ENCODE data around the gene DDX41.

Gene DDX41

DNA sequence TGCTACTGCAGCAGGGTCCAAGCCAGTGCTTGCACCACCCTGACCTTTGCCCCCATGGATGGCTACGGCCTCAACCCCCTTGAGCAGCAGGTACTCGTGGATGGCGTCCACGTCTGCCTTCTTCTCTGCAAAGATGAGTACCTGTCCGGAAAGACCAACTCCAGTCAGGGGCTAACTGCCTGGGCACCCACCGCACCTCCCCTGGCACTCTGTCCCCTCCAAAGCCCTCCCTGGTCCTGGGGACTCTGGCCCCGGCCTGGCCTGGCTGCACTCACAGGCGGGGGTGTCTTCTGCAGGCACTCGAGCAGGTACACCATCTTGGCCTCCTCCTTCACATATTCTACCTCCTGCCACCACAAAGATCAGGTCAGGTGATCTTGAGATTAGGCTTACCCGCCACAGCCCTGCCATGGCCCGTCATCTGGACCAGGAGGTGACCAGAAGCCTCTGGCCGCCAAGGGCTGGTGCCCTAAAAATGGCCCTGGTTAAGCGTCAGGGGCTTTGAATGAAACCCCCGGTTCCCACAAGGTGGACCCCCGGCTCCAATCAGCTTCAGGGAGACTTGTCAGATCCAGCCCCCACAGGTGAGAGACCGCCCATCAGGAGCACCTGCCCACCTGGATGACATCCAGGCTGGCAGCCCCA, 3.9 kb downstream of the DDX41 start:
- DNase-seq, result no peak

DNA sequence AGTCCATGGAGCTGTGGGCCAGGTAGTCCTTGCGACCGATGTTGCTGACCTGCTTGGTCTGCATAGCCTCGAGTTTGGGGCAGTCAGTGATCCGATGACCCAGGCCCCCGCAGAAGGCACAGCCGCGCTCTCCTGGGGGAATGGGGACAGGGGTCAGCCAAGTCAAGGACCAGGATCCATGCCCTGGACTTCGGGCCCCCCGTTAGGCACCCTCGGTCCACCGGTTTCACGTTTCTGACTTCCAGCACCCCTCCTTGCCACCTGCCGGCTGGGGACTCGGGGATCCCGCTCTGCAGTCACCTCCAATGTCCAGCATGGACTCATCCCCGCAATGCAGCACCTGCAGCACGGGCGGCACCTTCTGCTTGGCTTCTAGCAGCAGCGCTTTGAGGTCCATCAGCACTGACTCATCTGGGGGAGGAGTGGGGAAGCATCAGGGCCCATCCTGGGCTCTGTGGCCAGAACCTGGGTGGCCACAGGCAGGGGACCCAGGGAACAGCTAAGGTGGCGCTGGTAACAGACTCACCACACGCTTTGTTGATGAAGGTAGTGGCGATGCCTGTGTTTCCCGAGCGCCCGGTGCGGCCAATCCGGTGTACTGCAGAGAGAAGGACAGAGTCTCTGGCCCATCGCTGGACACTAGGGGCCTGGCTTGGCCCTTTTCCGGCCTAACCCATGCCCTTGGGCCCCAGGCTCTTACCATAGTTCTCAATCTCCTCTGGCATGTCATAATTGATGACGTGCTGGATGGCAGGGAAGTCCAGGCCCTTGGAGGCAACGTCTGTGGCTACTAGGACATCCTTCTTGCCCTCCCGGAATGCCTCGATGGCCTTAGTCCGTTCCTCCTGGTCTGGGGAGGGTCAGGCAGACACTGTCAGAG, 4.7 kb downstream of the DDX41 start:
- no peak for DNase-seq

DNA sequence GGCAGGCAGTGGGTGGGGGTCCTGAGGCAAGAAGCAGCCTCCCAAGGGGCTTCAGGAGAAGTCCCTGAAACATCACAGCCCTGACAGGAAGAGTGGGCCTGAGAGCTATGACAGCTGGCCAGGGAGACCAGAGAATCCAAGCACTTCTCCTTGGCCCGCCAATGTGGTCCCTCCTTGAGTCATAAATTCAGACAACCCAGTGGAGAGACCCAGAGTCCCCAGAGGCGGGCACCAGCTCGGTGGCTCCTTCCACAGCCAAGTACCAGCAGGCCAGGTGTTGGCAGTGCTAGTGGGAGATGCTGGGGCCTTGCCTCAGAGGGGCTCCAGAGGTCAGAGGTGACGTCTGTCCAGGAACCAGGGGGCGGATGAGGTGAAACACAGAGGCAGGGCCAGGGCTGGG, 5.6 kb downstream of the DDX41 start:
- no peak for DNase-seq

DNA sequence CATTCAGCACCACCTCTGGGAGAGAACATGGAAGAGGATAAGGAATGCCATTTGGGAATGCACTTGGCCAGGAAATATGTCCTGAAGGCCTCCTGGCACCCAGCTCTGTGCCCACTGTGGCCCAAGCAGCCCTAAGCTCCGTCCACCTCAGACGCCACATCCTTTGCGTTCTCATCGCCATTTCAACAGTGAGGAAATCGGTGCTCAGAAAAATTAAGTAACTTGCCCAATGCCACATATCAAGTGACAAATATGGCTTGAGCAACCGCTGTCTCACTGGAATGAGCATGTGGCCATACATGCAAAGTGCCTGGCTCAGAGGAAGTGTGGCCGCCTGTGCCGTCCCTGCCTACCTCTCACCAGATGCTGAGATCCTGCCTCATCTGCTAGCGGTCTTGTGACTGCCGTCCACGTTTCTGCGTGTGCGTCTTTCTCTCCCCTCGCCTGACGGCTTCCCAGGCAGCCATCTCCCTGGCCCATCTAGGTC, 6.2 kb downstream of the DDX41 start:
- DNase-seq, result no peak

DNA sequence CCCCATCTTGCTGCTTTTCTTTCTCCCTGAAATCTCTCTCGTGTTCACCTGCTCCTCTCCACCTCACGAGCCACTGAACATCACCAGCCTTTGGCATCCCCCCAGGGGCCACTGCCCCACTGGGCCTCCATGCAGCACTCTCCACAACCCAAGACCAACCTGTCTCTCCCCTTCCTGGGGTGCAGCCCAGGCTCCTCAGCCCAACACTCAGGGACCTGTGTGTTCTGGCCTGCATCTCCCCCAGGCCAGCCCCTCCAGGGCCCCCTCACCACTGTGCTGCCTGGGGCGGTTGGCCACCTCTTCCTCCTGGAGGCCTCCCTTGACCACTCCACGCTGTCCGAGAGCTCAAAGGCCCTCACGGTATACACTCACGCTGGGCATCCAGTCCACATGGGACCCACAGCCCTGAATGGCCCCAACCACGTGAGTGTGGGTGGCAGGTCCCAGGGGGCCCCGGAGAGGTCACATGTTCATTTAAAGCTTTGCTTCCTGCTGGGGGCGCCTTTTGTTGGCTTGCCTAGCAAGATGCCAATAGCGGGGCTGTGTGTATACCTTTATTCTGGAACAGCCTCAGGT, 6.7 kb downstream of the DDX41 start:
- no peak for DNase-seq

DNA sequence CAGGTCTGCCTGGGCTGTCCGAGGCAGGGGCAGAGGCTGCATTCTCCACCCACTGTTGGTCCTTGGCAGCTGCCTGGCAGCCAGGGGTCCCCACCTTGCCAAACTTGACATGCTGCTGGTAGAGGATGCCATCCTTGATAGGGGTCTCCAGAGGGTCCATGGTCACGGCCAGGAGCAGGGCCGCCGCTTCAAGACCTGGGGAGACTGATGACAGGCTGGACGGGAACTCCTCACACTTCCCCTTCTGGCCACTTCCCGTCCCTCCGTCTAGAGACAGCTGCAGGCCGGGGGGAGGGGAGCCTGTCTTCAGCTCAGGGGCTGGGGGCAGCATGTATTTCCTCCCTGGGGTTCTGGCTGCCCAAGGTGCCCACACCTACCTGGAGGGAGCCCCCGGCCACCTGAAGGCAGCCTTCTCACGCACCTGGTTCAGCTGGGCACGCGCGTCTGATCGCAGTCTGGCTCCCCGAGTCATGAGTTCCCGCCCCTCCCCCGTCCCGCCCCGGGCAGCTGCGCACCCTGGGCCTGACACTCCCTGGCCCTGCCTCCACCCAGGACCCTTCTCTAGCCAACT, 7.3 kb downstream of the DDX41 start, which contains the start of gene DOK3:
TSS of gene DOK3 (minus strand) at position 446 of the 571 bp plus-strand sequence. CDS start at position 160, 286 bp downstream.
- no peak for DNase-seq

DNA sequence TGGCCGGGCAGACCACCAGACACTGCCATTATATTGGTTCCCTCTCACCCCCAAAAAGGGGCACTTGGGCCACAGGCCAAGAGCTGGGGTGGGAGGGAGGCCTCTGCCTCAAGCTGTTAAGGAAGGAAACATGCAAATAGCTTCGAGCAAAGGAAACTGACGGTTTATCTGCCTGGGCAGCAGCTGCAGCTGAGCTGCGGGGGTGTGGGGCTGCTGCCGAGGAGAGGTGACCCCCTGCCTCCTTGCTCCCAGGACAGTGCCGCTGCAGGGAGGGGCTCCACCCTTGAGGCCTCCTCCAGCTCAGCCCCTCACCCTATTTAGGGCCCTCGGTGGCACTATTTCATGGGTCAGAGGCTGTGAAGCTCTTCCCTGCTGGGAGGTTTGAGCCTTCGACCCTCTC, 7.9 kb downstream of the DDX41 start:
- no peak for DNase-seq

DNA sequence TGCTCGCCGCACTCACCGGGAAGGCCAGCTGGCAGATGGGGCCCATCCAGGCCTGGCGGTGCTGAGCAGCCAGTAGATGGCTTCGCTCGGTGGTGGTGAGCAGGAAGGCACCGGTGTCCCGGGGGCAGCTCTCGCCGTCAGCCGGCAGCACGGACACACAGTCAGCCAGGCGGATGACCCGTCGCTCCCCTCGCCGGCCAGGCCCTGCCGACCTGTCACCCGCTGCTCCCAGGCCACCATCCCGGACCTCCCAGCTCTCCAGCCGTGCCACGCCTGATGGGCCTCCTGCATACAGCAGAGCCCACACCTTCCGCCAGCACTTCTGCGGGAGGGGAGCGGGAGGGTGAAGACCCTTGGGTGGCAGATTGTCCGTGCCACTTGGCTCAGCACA, 8.5 kb downstream of the DDX41 start:
- DNase-seq, result no peak

DNA sequence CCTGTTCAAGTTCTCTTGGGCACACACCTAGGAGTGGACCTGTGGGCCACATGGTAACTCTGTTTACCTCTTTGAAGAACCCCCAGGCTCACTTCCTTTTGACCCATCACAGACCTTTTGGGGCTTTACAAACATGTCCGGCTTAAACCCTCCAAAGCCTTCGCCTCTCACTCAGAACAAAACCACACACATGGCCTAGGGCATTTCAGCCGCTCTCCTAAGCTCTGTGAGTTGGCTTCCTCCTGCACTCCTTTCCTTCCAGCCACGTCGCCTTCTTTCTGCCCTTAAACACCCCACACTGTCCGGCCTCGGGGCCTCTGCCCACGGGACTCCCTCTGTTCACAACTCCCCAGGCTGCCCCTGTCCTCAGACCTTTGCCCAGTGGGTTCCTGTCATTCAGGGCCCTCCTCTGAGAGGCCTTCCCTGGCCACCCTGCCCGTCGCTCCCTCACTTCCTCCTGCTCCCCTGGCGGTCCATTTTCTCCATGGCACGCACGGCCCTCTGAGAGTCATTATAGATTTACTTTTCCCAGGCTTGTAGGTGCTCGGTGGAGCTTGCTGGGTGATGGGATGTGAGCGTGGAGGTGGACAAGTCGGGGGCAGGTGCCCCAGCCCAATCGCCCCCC, 9.1 kb downstream of the DDX41 start:
- DNase-seq, result no peak

DNA sequence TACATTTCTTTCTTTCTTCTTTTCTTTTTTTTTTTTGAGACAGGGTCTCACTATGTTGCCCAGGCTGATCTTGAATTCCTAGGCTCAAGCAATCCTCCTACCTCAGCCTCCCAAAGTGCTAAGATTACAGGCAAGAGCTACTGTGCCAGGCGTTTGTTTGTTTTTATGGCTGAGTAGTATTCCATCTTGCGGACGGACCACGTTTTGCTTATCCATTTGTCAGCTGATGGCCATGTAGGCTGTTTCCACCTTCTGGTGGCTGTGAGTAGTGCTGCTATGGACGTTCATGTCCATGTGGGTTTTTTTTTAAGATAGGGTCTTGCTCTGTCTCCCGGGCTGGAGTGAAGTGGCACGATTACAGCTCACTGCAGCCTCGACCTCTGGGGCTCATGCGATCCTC, 9.6 kb downstream of the DDX41 start:
- no peak for DNase-seq

DNA sequence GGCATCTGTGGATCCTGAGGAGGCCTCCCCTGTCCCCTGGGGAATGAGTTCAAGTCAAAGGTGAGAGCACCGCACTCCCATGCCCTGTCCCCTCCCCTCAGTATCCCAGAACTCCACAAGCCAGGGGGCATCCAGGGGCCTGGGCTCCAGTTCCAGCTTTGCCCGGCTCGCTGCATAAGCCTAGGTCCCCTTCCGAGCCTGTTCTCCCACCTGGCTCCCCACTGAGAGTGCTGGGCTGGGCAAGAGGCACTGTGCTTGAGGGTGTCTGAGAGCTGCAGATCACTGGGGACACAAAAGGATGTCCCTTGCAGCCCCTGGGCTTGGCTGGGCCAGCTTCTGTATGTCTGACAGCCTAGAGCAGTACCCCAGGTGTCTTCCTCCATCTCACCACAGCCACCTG, 11.7 kb downstream of the DDX41 start:
- no peak for DNase-seq

DNA sequence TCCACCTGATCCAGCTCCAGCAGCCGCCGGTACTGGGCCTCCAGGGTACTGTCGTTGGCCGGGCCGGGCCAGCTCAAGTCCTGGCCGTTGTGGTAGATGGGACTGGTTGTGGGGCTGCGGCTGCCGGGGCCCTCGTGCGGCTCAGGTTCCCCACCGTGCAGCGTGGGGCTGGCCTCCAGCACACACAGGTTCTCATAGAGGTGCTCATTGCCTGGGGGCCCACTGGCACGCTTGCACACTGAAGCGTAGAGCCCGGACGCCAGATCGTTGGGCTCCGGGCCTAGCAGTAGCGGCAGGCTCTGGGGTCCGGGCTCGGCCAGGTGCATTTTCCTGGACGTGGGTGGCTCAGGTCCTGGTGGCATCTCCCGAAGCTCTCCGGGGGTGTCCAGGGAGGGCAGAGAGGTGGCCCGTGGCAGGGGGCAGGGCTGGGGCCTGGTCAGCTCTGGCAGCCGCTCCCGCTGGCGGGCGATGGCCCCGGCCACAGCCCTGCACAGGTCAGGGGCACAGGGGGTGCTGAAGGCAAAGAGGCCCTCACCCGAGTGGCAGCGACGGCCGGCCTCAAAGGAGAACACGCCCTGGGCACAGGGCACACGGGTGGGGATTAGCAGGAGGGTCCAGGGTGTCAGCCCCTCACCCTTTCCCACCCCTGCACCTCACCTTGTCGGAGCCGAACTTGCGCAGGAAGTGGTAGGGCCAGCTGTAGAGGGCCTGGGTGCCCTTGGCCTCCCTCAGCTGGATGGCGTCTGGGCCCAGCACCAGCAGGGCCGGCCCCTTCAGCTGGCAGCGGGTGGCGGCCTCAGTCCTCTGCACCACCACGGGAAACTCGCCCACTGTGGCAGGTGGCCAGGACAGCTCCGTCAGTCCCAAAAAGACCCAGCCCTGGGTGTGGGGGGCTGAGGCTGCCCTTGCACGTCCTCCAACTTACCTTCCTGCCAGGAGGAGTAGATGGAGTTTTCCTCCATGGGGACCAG, 12.4 kb downstream of the DDX41 start:
- no peak for DNase-seq

DNA sequence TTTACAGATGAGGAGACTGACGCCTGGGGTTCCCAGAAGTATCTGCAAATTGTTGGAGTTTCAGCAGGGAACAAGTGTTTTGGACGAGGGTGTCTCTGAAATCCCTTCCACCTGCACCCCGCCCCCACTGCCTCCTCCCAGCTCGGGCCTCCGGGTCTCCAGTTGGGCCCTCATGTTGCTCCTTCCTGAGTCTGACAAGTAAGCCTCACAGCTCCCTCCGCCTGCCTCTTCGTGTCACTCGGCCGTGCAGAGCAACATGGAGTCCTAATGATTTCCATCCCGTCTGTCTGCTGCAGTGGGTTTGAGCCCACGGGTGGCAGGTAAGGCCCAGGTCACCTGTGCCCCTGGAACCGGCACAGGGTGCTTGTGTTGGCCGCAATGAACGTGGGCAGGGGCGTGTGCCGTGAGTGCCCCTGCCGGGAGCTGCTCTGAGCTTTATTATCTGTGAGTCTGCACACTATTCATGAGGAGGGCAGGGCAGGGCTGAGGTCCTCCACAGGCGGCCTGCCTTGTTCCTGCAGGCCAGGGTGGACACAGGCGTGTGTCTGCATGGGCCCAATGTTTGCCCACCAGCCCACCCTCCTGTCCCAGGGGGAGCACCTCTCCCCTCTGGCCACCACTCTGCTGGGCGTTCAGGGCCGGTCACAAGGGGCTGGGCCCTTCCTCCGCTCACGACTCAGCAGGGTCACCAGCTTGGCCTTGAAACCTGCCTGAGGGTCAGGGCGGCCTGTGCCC, 13.2 kb downstream of the DDX41 start:
- no peak for DNase-seq

DNA sequence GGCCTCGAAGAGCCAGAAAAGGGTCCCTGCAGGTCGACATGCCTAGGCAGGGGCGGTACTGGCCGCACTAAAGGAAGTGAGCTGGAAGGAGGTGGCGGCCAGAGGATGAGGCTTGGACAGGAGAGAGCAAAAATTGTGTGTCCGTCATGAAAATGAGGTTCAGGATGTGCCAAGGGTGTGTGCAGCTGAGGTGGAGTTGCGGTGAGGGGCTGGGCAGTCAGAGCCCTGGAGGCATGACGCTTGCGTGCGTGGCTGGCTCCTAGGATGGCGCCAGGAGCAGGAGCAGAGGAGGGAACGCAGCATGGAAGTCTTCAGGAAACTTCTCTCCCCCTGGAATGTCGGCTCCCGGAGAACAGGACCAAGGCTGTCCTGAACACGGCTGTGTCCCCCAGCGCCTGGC, 13.9 kb downstream of the DDX41 start:
- no peak for DNase-seq

DNA sequence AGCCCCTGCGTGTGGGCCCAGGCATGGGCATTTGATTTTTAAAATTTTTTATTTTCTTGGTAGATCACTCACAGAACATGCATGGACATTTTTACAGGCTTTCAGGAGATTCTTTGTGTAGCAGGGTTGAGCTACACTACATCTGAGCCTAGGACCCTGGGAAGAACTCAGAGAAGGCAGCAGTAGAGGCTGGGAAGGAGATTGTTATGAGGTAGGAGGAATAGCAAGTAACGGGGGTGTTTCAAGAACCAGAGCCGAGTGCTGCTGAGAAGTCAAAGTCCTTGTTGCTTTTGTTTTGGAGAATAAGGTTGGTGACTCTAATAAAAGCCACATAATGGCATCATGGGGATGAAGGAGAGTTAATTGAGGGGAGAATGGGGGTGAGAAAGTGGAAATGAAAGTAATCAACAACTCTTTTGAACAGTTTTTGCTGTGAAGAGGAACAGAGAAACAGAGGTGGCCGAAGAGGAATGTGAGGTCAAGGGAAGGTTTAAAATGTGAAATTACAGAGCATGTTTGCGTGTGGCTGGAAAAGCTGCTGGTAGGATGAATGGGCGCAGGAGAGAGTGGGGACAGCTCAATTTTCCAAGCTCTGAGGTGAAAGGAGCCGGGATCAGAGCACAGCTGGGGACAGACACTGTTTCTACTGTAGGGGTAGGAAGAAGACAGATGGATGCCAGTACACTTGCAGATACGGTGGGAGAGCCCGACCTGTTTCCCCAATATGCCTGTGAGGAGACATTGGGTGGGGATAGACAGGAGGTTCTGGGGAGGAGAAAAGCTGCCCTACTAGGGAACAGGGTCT, 14.7 kb downstream of the DDX41 start:
- no peak for DNase-seq

DNA sequence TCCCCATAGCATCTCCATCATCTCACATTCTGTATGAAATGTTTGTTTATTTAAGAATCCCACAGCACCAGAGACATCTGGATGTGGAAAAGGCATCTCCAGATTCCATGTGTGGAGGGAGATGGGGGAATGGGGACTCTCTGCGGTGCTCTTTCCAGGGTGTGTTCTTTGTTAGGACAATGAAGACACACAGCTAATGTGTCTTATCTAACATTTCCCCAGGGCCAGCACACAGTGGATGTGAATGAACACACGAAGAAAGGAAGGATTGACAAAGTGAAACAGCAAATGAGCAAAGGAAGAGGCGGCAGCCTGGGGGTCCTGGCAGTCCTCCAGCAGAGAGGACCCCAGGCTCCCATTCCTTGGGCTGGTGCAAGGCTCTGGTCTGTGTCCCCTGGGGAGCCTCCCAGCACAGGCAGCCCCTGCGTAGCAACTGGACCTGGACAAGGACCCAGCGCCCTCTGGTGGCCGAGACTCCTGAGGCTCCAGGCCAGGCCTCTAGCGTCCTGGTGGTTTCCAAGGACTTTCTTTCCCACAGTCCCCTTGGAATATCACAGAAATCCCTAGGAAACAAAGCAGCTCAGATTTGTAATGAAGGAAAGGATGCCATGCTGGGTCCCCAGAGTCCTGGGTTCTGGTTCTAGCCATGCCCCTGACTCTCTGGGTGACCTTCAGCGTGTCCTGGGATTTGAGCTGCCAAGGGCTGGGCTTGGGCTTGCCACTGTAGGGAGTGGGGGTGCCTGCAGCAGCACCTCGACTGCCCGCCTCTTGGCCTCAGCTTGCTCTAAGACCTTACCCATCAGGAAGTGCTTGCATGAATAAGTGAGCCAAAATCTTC, 15.9 kb downstream of the DDX41 start:
- peak; percentile 85 to 88 for DNase-seq

DNA sequence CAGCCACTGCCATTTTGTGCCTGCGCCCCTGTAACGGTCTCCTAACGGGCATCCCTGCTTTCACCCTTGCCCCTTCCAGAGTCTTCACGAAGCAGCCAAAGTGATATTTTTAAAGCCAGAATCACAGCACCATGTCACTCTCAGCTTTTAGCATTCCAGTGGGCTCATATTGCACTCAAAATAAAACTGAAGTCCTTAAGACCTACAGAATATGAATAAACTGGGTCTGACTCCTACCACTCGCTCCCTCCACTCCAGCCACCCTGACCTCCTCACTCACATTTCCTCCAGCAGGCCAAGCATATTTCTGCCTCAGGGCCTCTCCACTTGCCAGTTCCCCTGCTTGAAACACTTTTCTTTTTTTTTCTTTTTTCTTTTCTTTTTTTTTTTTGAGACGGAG, 16.9 kb downstream of the DDX41 start:
- no peak for DNase-seq

DNA sequence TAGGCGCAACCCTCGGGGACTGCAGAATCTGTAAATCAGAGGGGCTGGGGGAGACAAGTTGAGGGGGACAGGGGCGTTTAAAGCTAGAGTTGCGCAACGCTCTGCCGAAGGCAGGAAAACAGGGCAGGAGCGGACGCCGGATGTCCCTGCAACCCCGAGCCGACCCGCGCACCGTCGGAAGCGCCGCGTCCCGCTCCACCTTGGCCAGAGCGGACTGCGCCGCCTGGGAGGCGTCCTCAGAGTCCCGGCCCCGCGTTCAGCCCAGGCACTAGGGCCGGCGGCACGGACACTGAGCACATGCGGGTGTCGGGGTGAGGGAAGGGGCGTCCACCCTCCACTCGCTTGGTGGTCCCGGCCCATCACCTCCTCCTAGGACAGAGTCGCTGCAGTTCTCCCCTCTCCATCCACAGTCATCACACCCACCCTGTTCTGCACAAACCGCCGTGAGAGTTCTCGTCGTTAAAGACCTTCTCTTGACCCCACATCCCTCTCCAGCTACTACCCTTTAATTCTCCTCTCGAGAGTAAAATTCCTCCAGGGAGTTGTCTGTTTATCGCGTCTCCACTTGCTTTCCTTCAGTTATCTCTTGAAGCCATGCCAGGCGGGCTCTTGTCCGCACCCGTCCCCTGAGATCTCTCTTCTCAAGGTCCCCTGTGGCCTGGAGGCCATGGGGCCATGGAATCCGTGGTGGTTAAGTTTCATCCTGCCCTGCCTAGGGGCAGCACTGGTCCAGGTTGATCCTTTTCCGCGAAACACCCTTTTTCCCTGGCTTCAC, 18.6 kb downstream of the DDX41 start:
- DNase-seq, result no peak

All from activated CD4-positive, alpha-beta T cell treated with anti-CD3 and anti-CD28 coated beads for 4 hours (primary cell).